ENCODE measurements around the gene SLC35E2B. TPM values are rescaled to one million over a fixed set of nuclear protein-coding genes. Genes with fewer than 3 reads are reported as not detected.
"Not testable (repeated sequence)": the region's sequence is repeated elsewhere in the genome, so short reads cannot be mapped to it uniquely, and the experiment has no call there.

Gene SLC35E2B
- 10 to 100 TPM; 13.4 to 19.3 TPM for total RNA-seq
- 10 to 100 TPM; 11.1 to 11.7 TPM for polyA plus RNA-seq

DNA sequence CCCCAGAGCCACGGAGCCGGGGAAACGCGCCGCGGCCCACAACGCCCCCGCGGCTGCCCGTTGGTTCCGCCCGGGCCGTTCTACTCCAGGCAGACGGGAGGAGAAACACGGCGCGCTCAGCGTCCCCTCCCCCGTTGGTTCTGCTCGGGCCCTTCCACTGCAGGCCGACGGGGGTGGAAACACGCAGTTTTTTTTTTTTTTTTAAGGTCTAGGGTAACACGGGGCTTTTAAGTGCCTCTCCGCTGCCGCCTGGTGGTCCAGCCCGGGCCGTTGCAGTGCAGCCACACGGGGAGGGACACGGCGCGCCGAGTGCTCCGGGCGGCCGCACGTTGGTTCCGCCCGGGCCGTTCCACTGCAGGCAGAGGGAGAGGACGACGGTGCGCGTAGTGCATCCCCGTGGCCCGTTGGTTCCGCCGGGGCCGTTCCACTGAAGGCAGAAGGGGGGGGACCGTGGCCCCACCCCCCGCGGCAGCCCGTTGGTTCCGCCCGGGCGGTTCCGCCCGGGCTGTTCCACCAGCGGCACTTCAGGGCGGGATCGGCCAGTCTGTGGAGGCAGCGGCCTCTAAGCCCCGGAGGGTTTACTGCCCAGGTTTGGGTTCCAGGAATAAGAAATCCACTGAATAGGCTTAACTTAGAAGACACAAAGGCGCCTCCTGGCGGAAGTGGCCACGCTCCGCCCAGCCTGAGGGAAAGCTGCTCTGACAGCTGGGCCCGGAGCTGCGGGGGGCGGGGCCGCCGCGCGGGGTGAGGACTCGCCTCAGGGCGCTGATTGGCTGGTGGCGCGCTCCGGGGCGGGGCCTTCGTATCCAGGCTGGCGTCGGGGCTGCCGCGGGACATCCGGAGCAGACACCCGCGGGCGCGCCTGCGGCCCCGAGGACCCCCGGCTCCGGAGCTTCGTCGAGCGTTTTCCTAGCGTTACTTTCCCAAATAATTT is at the start of gene SLC35E2B:
Gene SLC35E2B (minus strand): TSS at position 82 of the 934 bp plus-strand sequence. CDS start 16,096 bp downstream, outside the sequence.
- Histone ChIP-seq H3K27ac (ENCODE audit: low read depth in 1 of 2, low read length in 2 of 2) (peak within 1 kb of the TSS; percentile 84), H3K4me3 (ENCODE audit: low read depth in 1 of 3, low read length in 3 of 3) (peak within 1 kb of the TSS in 2 of 3 donors; percentile 56 to 63)
- not testable (repeated sequence) for H3K9ac ChIP-seq (ENCODE audit: low read depth in 1 of 2, low read length in 2 of 2); H3K9me3 ChIP-seq (ENCODE audit: control insufficient read depth in 4 of 4, low read length in 3 of 4); H3K36me3 ChIP-seq (ENCODE audit: control insufficient read depth in 4 of 4, insufficient read depth in 3 of 4, low read depth in 1 of 4, low read length in 3 of 4); H3K27me3 ChIP-seq (ENCODE audit: control insufficient read depth in 4 of 4, insufficient read depth in 4 of 4, low read length in 3 of 4); H3K4me1 ChIP-seq (ENCODE audit: control insufficient read depth in 4 of 4, insufficient read depth in 4 of 4, low read length in 3 of 4)
- peak; percentile 29 for TF ChIP-seq SP1 (IDR thresholded peaks at IDR 0.05)
- TF ChIP-seq GABPA (IDR thresholded peaks at IDR 0.05 in 1 of 2, conservative IDR thresholded peaks at IDR 0.05 in 1 of 2) = peak in 1 of 2 donors; percentile 17
- TF ChIP-seq EGR1 (IDR thresholded peaks at IDR 0.05; ENCODE audit: low read depth in 2 of 2) = peak; percentile 28 to 55
- TF ChIP-seq, protein P1, sequence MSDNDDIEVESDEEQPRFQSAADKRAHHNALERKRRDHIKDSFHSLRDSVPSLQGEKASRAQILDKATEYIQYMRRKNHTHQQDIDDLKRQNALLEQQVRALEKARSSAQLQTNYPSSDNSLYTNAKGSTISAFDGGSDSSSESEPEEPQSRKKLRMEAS (IDR thresholded peaks at IDR 0.05) = peak; percentile 26
- WGBS = under 1% methylated on average over 45 of the region's 98 CpGs
- peak; percentile 83 for DNase-seq (ENCODE audit: low spot score)

GRCh38 chr1:1741013-1741412 is 48.4 kb upstream of the SLC35E2B start:
- DNase-seq (ENCODE audit: low spot score) = not testable (repeated sequence)

GRCh38 chr1:1738799-1739337 is 46.3 kb upstream of the SLC35E2B start:
- H3K27me3 ChIP-seq (ENCODE audit: control insufficient read depth in 4 of 4, insufficient read depth in 4 of 4, low read length in 3 of 4); H3K36me3 ChIP-seq (ENCODE audit: control insufficient read depth in 4 of 4, insufficient read depth in 3 of 4, low read depth in 1 of 4, low read length in 3 of 4); H3K9me3 ChIP-seq (ENCODE audit: control insufficient read depth in 4 of 4, low read length in 3 of 4); H3K9ac ChIP-seq (ENCODE audit: low read depth in 1 of 2, low read length in 2 of 2); H3K27ac ChIP-seq (ENCODE audit: low read depth in 1 of 2, low read length in 2 of 2); DNase-seq (ENCODE audit: low spot score); H3K4me3 ChIP-seq (ENCODE audit: low read depth in 1 of 3, low read length in 3 of 3); H3K4me1 ChIP-seq (ENCODE audit: control insufficient read depth in 4 of 4, insufficient read depth in 4 of 4, low read length in 3 of 4): not testable (repeated sequence)
- 91% methylated on average over 12 of the region's 22 CpGs for WGBS

More at GRCh38 chr1:1741013-1741412, 48.4 kb upstream of the SLC35E2B start:
- 89% methylated on average over 11 of the region's 12 CpGs for WGBS
- not testable (repeated sequence) for H3K36me3 ChIP-seq (ENCODE audit: control insufficient read depth in 4 of 4, insufficient read depth in 3 of 4, low read depth in 1 of 4, low read length in 3 of 4); H3K9me3 ChIP-seq (ENCODE audit: control insufficient read depth in 4 of 4, low read length in 3 of 4); H3K27ac ChIP-seq (ENCODE audit: low read depth in 1 of 2, low read length in 2 of 2); H3K4me3 ChIP-seq (ENCODE audit: low read depth in 1 of 3, low read length in 3 of 3); H3K9ac ChIP-seq (ENCODE audit: low read depth in 1 of 2, low read length in 2 of 2); H3K4me1 ChIP-seq (ENCODE audit: control insufficient read depth in 4 of 4, insufficient read depth in 4 of 4, low read length in 3 of 4); H3K27me3 ChIP-seq (ENCODE audit: control insufficient read depth in 4 of 4, insufficient read depth in 4 of 4, low read length in 3 of 4)

- WGBS = 96% methylated on average over 33 of the region's 44 CpGs
- not testable (repeated sequence) for H3K27ac ChIP-seq (ENCODE audit: low read depth in 1 of 2, low read length in 2 of 2); DNase-seq (ENCODE audit: low spot score); H3K36me3 ChIP-seq (ENCODE audit: control insufficient read depth in 4 of 4, insufficient read depth in 3 of 4, low read depth in 1 of 4, low read length in 3 of 4); H3K4me3 ChIP-seq (ENCODE audit: low read depth in 1 of 3, low read length in 3 of 3); H3K9ac ChIP-seq (ENCODE audit: low read depth in 1 of 2, low read length in 2 of 2); H3K4me1 ChIP-seq (ENCODE audit: control insufficient read depth in 4 of 4, insufficient read depth in 4 of 4, low read length in 3 of 4); H3K27me3 ChIP-seq (ENCODE audit: control insufficient read depth in 4 of 4, insufficient read depth in 4 of 4, low read length in 3 of 4); H3K9me3 ChIP-seq (ENCODE audit: control insufficient read depth in 4 of 4, low read length in 3 of 4)
These were observed 45.3 kb upstream of the SLC35E2B start for GRCh38 chr1:1737675-1738590.

Data from liver (tissue), 9 donors.